Limb (tissue), 2 donors: Measurements from ENCODE around the gene ASCL1.

Experiments used
- DNase-seq, 2 donors: peaks; one replicate each; pipeline ENCODE4 v3.0.0-alpha.2; 2016; ENCODE audit errors: extremely low spot score in 2 of 2

ASCL1 gene

GRCh38 chr12:102976609-102977280 lies 19.3 kb downstream of the ASCL1 start:
- no peak for DNase-seq

- DNase-seq = no peak
These were observed 20.7 kb downstream of the ASCL1 start for GRCh38 chr12:102977945-102978706.

- DNase-seq = no peak
These were observed 22.9 kb downstream of the ASCL1 start for GRCh38 chr12:102980350-102980749.

GRCh38 chr12:102990419-102990818 lies 32.9 kb downstream of the ASCL1 start:
- DNase-seq = no peak

- no peak for DNase-seq
These were observed 34.8 kb downstream of the ASCL1 start for GRCh38 chr12:102992297-102992696.

GRCh38 chr12:102992720-102993119 lies 35.2 kb downstream of the ASCL1 start:
- no peak for DNase-seq

- DNase-seq = no peak
These were observed 36.1 kb downstream of the ASCL1 start for GRCh38 chr12:102993537-102993936.

- no peak for DNase-seq
These were observed 37.9 kb downstream of the ASCL1 start for GRCh38 chr12:102995372-102995771.
